ENCODE data around the gene DLG3.

GRCh38 chrX:70437011-70437410 is 7.6 kb upstream of the DLG3 start:
- no peak for TF ChIP-seq HNF4A (conservative IDR thresholded peaks at IDR 0.05)
- TF ChIP-seq CTCF (IDR thresholded peaks at IDR 0.05; ENCODE audit: low read depth, low read length, missing input control): no peak
- TF ChIP-seq JUND (IDR thresholded peaks at IDR 0.05): no peak
- no peak for TF ChIP-seq SP1 (IDR thresholded peaks at IDR 0.05)
- no peak for TF ChIP-seq GABPA (IDR thresholded peaks at IDR 0.05 in 1 of 2, conservative IDR thresholded peaks at IDR 0.05 in 1 of 2)
- TF ChIP-seq REST (IDR thresholded peaks at IDR 0.05): no peak
